ENCODE data around the gene ASIC5. TPM values are rescaled to one million over a fixed set of nuclear protein-coding genes. Genes with fewer than 3 reads are reported as not detected.
A peak's percentile ranks its signal among the peaks of the same experiment; 100 is the strongest.

Gene ASIC5
- total and polyA plus RNA-seq, 10 donors = not detected

GRCh38 chr4:155805016-155805415 is 61.1 kb downstream of the ASIC5 start:
- TF ChIP-seq POLR2A (IDR thresholded peaks at IDR 0.05) (no peak), POLR2AphosphoS5 (IDR thresholded peaks at IDR 0.05) (no peak)
- Histone ChIP-seq H3K9me3 (no peaks in the 10 kb centered on the region), H3K4me1 (peaks cover 0 to 2% (median 0%) of the 10 kb centered on the region in 6 donors), H3K27ac (no peak overlapping the region), H3K36me3 (no peaks in the 10 kb centered on the region), H3K4me3 (no peak overlapping the region), H3K27me3 (replicated peaks in 1 of 7) (no peaks in the 10 kb centered on the region)
- intact Hi-C loops (cut with DNase I; ENCODE audit: low total_unique reads) = no loop called here
- WGBS, 5 donors = 87 to 100% (median 91%) methylated on average over 1 of the region's 1 CpG
- DNase-seq = no peak

DNA sequence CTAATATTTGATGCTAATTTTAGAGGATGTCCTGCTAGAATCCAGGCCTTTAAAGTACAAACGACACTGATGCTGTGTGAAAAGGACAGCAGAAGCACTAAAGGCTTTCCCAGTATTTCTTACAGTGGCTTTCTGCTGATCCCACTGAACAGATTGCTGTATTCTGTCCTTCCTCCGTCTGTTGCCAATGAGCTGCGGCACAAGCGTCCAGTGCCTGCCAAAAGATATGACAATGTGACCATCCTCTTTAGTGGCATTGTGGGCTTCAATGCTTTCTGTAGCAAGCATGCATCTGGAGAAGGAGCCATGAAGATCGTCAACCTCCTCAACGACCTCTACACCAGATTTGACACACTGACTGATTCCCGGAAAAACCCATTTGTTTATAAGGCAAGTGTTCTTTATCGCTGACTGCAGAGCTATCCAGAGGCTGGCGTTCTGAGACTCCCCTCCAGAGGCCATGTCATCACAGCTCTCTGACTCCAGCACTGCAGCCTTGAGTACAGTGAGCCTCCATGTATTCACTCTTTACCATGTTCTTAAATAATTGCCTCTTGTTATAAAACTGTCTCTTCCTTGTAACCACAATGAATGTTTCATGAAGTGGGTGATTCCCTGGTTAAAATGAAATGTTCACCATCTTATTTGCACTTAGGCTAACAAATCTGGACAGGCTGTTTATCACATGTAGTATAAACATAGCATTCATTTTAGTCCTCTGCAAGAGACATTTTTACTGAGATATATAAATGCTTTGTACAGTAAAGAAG is 63.7 kb downstream of the ASIC5 start:
- 74 to 84% (median 80%) methylated on average over 9 of the region's 9 CpGs for WGBS, 5 donors

DNA sequence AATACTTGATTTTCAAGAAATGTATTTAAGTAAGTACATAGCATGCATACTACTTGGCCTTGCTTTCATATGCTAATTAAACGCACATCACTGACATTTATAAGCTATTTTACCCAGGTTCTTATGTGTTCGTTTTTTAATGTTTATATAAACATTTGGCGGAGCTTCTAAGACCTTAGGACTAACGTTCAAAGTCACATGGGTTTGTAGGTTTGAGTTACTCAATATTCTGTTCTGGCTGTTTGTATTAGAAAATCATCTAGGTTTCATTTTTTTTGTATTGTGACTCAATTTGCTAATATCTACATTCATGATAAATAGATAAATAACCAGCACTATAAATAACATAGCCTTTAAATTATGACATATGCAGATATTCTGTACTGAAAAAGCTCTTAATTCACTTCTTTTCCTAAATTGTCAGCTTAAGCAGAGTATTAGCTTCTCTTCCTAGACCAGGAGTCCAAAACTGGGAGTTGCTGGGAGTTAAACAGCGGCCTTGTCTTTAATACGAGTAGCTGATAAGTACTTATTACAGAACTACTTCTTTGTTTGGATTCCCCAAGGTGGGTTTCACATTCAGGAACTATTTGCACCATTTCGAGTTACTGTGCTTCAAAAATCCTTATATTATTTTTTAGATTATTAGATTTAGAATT is 65.3 kb downstream of the ASIC5 start:
- H3K27me3 ChIP-seq (replicated peaks in 1 of 7) = no peaks in the 10 kb centered on the region
- TF ChIP-seq POLR2A (IDR thresholded peaks at IDR 0.05) = no peak
- TF ChIP-seq POLR2AphosphoS5 (IDR thresholded peaks at IDR 0.05) = no peak
- TF ChIP-seq, protein P1, sequence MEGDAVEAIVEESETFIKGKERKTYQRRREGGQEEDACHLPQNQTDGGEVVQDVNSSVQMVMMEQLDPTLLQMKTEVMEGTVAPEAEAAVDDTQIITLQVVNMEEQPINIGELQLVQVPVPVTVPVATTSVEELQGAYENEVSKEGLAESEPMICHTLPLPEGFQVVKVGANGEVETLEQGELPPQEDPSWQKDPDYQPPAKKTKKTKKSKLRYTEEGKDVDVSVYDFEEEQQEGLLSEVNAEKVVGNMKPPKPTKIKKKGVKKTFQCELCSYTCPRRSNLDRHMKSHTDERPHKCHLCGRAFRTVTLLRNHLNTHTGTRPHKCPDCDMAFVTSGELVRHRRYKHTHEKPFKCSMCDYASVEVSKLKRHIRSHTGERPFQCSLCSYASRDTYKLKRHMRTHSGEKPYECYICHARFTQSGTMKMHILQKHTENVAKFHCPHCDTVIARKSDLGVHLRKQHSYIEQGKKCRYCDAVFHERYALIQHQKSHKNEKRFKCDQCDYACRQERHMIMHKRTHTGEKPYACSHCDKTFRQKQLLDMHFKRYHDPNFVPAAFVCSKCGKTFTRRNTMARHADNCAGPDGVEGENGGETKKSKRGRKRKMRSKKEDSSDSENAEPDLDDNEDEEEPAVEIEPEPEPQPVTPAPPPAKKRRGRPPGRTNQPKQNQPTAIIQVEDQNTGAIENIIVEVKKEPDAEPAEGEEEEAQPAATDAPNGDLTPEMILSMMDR (IDR thresholded peaks at IDR 0.05 in 8 of 11, conservative IDR thresholded peaks at IDR 0.05 in 3 of 11) = no peak
- no peaks in the 10 kb centered on the region for H3K4me1 ChIP-seq
- no peaks in the 10 kb centered on the region for H3K9me3 ChIP-seq
- WGBS, 5 donors = 85 to 92% (median 86%) methylated on average over 7 of the region's 7 CpGs
- H3K4me3 ChIP-seq = no peak overlapping the region
- no peaks in the 10 kb centered on the region for H3K36me3 ChIP-seq
- no peak for DNase-seq
- intact Hi-C loops (cut with DNase I; ENCODE audit: low total_unique reads) = no loop called here
- no peak overlapping the region for H3K27ac ChIP-seq

More for the DNA sequence above, 63.7 kb downstream of the ASIC5 start:
- intact Hi-C loops (cut with DNase I; ENCODE audit: low total_unique reads) = no loop called here
- Histone ChIP-seq H3K27ac (peak overlapping the region in 1 of 8 donors; percentile 3), H3K36me3 (no peaks in the 10 kb centered on the region), H3K4me1 (no peaks in the 10 kb centered on the region), H3K27me3 (replicated peaks in 1 of 7) (no peaks in the 10 kb centered on the region), H3K9me3 (no peaks in the 10 kb centered on the region), H3K4me3 (no peak overlapping the region)
- TF ChIP-seq POLR2AphosphoS5 (IDR thresholded peaks at IDR 0.05) (no peak), POLR2A (IDR thresholded peaks at IDR 0.05) (no peak)
- TF ChIP-seq, protein P1 (IDR thresholded peaks at IDR 0.05 in 8 of 11, conservative IDR thresholded peaks at IDR 0.05 in 3 of 11) = no peak
- DNase-seq = no peak

DNA sequence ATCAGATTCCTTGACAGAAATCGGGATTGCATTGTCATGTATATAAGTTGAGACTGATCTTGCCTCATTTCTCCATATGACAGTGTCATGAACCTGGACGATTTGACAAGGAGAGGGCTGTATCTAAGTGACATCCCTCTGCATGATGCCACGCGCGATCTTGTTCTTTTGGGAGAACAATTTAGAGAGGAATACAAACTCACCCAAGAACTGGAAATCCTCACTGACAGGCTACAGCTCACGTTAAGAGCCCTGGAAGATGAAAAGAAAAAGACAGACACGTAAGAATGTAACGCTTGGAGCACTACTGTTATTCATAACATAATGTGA is 66.3 kb downstream of the ASIC5 start:
- Histone ChIP-seq H3K27me3 (replicated peaks in 1 of 7) (no peaks in the 10 kb centered on the region), H3K36me3 (no peaks in the 10 kb centered on the region), H3K9me3 (no peaks in the 10 kb centered on the region), H3K27ac (no peak overlapping the region), H3K4me1 (no peaks in the 10 kb centered on the region), H3K4me3 (no peak overlapping the region)
- intact Hi-C loops (cut with DNase I; ENCODE audit: low total_unique reads) = no loop called here
- TF ChIP-seq POLR2AphosphoS5 (IDR thresholded peaks at IDR 0.05) = no peak
- TF ChIP-seq, protein P1 (IDR thresholded peaks at IDR 0.05 in 8 of 11, conservative IDR thresholded peaks at IDR 0.05 in 3 of 11) = no peak
- no peak for TF ChIP-seq POLR2A (IDR thresholded peaks at IDR 0.05)
- no peak for DNase-seq
- 86 to 94% (median 89%) methylated on average over 8 of the region's 8 CpGs for WGBS, 5 donors
